Mesenchymal stem cell (in vitro differentiated cells and primary cell): ENCODE measurements around the gene BCL2A1.

Experiments
- DNase-seq: peaks from one replicate; pipeline ENCODE4 v3.0.0-alpha.2; 2013
- H2AFZ ChIP-seq: one replicate; pipeline ENCODE4 v1.6.1; 2013; ENCODE audit warnings: low read depth, mild to moderate bottlenecking, control low read depth, inconsistent platforms, low read length, moderate library complexity
- H2AK5ac ChIP-seq: 2 replicates; pipeline ENCODE4 v1.6.1; 2013; ENCODE audit warnings: low read length, moderate library complexity, mild to moderate bottlenecking, inconsistent platforms; ENCODE audit not compliant: severe bottlenecking
- H2BK120ac ChIP-seq: one replicate; pipeline ENCODE4 v1.6.1; 2013; ENCODE audit warnings: low read depth, mild to moderate bottlenecking, inconsistent platforms, low read length, moderate library complexity
- H2BK12ac ChIP-seq, 2 experiments: one replicate each; pipeline ENCODE4 v1.6.1; 2013; ENCODE audit warnings: inconsistent platforms in 2 of 2, low read length in 2 of 2, mild to moderate bottlenecking in 2 of 2, moderate library complexity in 2 of 2, control low read depth in 1 of 2
- H2BK15ac ChIP-seq: one replicate; pipeline ENCODE4 v1.6.1; 2013; ENCODE audit warnings: mild to moderate bottlenecking, low read depth, inconsistent platforms; ENCODE audit not compliant: poor library complexity, severe bottlenecking
- H2BK5ac ChIP-seq: 2 replicates; pipeline ENCODE4 v1.6.1; 2013; ENCODE audit warnings: low read depth, mild to moderate bottlenecking, low read length, control low read depth, inconsistent platforms; ENCODE audit not compliant: poor library complexity, severe bottlenecking
- H3K14ac ChIP-seq, 2 experiments: one replicate each; pipeline ENCODE4 v1.6.1; 2013; ENCODE audit warnings: inconsistent platforms in 2 of 2, low read length in 2 of 2, control low read depth in 1 of 2, mild to moderate bottlenecking in 1 of 2, moderate library complexity in 1 of 2
- H3K18ac ChIP-seq, 2 experiments: one replicate each; pipeline ENCODE4 v1.6.1; 2013; ENCODE audit warnings: inconsistent platforms in 2 of 2, low read length in 2 of 2, control low read depth in 1 of 2, low read depth in 1 of 2, mild to moderate bottlenecking in 1 of 2
- H3K23ac ChIP-seq, 2 experiments: one replicate each; pipeline ENCODE4 v1.6.1; 2013; ENCODE audit warnings: inconsistent platforms in 2 of 2, low read length in 2 of 2, mild to moderate bottlenecking in 2 of 2, moderate library complexity in 2 of 2, control low read depth in 1 of 2
- H3K27ac ChIP-seq: 2 replicates; pipeline ENCODE4 v1.5.1; 2013; ENCODE audit warnings: mild to moderate bottlenecking, moderate library complexity, low read length, control low read depth, inconsistent platforms; ENCODE audit not compliant: poor library complexity, severe bottlenecking
- H3K27me3 ChIP-seq, 2 experiments: 2 replicates each; pipeline versions ENCODE4 v1.6.1 to v1.7.0; 2013; ENCODE audit warnings: low read length in 2 of 2, mild to moderate bottlenecking in 2 of 2, moderate library complexity in 2 of 2, control low read depth in 1 of 2, inconsistent platforms in 1 of 2; ENCODE audit not compliant: control insufficient read depth in 1 of 2, insufficient read depth in 1 of 2
- H3K36me3 ChIP-seq, 2 experiments: 2 replicates each; pipeline versions ENCODE4 v1.6.1 to v1.7.0; 2013; ENCODE audit warnings: low read length in 2 of 2, control low read depth in 1 of 2, inconsistent platforms in 1 of 2, low read depth in 1 of 2, mild to moderate bottlenecking in 1 of 2; ENCODE audit not compliant: insufficient read depth in 2 of 2, control insufficient read depth in 1 of 2
- H3K4ac ChIP-seq, 2 experiments: one replicate each; pipeline ENCODE4 v1.6.1; 2013; ENCODE audit warnings: inconsistent platforms in 2 of 2, low read length in 2 of 2, mild to moderate bottlenecking in 2 of 2, moderate library complexity in 2 of 2, control low read depth in 1 of 2, low read depth in 1 of 2
- H3K4me1 ChIP-seq: 2 replicates; pipeline ENCODE4 v1.6.1; 2013; ENCODE audit warnings: low read depth, low read length, control low read depth; ENCODE audit not compliant: control insufficient read depth, insufficient read depth
- H3K4me2 ChIP-seq: 2 replicates; pipeline ENCODE4 v1.6.1; 2013; ENCODE audit warnings: low read length, mild to moderate bottlenecking, inconsistent platforms; ENCODE audit not compliant: poor library complexity, severe bottlenecking
- H3K4me3 ChIP-seq, 2 experiments: 2 replicates each; pipeline versions ENCODE4 v1.5.1 to v1.7.0; 2013; ENCODE audit warnings: low read length in 2 of 2, mild to moderate bottlenecking in 2 of 2, control low read depth in 1 of 2, low read depth in 1 of 2; ENCODE audit not compliant: insufficient read depth in 1 of 2
- H3K79me1 ChIP-seq: replicated peaks from 2 replicates; pipeline ENCODE4 v1.6.1; 2013; ENCODE audit warnings: mild to moderate bottlenecking, control low read depth, low read length, inconsistent platforms; ENCODE audit not compliant: poor library complexity, severe bottlenecking
- H3K9ac ChIP-seq: 2 replicates; pipeline ENCODE4 v1.7.0; 2013; ENCODE audit warnings: mild to moderate bottlenecking, low read length, moderate library complexity
- H3K9me3 ChIP-seq: 2 replicates; pipeline ENCODE4 v1.7.0; 2013; ENCODE audit warnings: mild to moderate bottlenecking, low read length; ENCODE audit not compliant: control insufficient read depth
- H4K8ac ChIP-seq: one replicate; pipeline ENCODE4 v1.6.1; 2013; ENCODE audit warnings: inconsistent platforms, mild to moderate bottlenecking, low read length, moderate library complexity
- H4K91ac ChIP-seq: one replicate; pipeline ENCODE4 v1.6.1; 2013; ENCODE audit warnings: mild to moderate bottlenecking, low read length, inconsistent platforms
- WGBS: methylation state at CpG from one replicate; pipeline ENCODE4 v1.1.7; 2013; ENCODE audit warnings: mixed read lengths; 5-methylcytosine and 5-hydroxymethylcytosine counted together

The BCL2A1 gene

DNA sequence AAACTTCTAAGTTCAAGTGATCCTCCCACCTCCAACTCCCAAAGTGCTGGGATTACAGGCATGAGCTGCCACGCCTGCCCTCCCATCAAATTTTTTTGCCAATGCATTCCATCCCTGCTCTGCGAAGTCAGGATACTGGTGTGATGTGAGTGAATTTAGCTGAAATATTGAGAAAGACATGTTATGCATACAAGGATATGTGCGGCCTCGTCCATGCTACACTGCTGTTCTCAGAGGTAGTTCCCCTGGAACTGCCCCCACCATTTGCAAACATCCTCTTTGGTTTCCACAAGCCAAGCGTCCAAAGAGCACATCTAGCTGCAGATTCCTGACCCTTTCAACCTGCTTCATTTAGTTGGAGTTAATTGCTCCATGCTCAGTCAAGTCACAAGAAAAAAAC lies 36.5 kb upstream of the BCL2A1 start:
- Histone ChIP-seq H3K18ac (no peak overlapping the region), H2AFZ (no peak overlapping the region), H3K4me3 (no peak overlapping the region), H4K91ac (peak overlapping the region; percentile 50), H4K8ac (no peak overlapping the region), H3K79me1 (no peaks in the 10 kb centered on the region), H3K27me3 (no peaks in the 10 kb centered on the region), H3K4ac (no peak overlapping the region), H2BK120ac (no peak overlapping the region), H2BK12ac (no peak overlapping the region), H3K36me3 (no peaks in the 10 kb centered on the region), H3K23ac (no peak overlapping the region), H2BK5ac (no peak overlapping the region), H3K14ac (no peak overlapping the region), H3K27ac (no peak overlapping the region), H3K9ac (no peak overlapping the region), H3K9me3 (no peaks in the 10 kb centered on the region), H2AK5ac (no peak overlapping the region), H3K4me1 (no peaks in the 10 kb centered on the region), H2BK15ac (no peak overlapping the region), H3K4me2 (no peak overlapping the region)
- 78% methylated on average over 3 of the region's 5 CpGs for WGBS
- no peak for DNase-seq

GRCh38 chr15:80006946-80007345 lies 36.0 kb upstream of the BCL2A1 start:
- no peak overlapping the region for H3K27ac ChIP-seq
- H3K4me3 ChIP-seq = no peak overlapping the region
- H3K9me3 ChIP-seq = no peaks in the 10 kb centered on the region
- H2BK120ac ChIP-seq = no peak overlapping the region
- no peak overlapping the region for H3K14ac ChIP-seq
- no peak for DNase-seq
- no peak overlapping the region for H3K4ac ChIP-seq
- 82% methylated on average over 3 of the region's 5 CpGs for WGBS
- H2BK12ac ChIP-seq = no peak overlapping the region
- no peak overlapping the region for H2AK5ac ChIP-seq
- no peaks in the 10 kb centered on the region for H3K79me1 ChIP-seq
- no peak overlapping the region for H3K23ac ChIP-seq
- H3K4me2 ChIP-seq = no peak overlapping the region
- no peaks in the 10 kb centered on the region for H3K27me3 ChIP-seq
- H2AFZ ChIP-seq = no peak overlapping the region
- no peak overlapping the region for H2BK5ac ChIP-seq
- no peak overlapping the region for H3K9ac ChIP-seq
- H3K4me1 ChIP-seq = no peaks in the 10 kb centered on the region
- H4K91ac ChIP-seq = no peak overlapping the region
- no peak overlapping the region for H3K18ac ChIP-seq
- no peak overlapping the region for H2BK15ac ChIP-seq
- H3K36me3 ChIP-seq = no peaks in the 10 kb centered on the region
- no peak overlapping the region for H4K8ac ChIP-seq

- 95% methylated on average over 4 of the region's 6 CpGs for WGBS
- Histone ChIP-seq H3K14ac (no peak overlapping the region), H3K18ac (no peak overlapping the region), H2BK5ac (no peak overlapping the region), H3K27me3 (no peaks in the 10 kb centered on the region), H3K4me3 (no peak overlapping the region), H3K4ac (no peak overlapping the region), H3K4me2 (no peak overlapping the region), H2BK120ac (no peak overlapping the region), H4K91ac (no peak overlapping the region), H3K23ac (no peak overlapping the region), H2BK12ac (no peak overlapping the region), H4K8ac (no peak overlapping the region), H3K9me3 (no peaks in the 10 kb centered on the region), H2BK15ac (no peak overlapping the region), H2AFZ (no peak overlapping the region), H3K79me1 (no peaks in the 10 kb centered on the region), H3K9ac (no peak overlapping the region), H3K4me1 (no peaks in the 10 kb centered on the region), H3K27ac (no peak overlapping the region), H2AK5ac (no peak overlapping the region), H3K36me3 (no peaks in the 10 kb centered on the region)
- no peak for DNase-seq
These were observed 33.0 kb upstream of the BCL2A1 start for GRCh38 chr15:80003934-80004472.

DNA sequence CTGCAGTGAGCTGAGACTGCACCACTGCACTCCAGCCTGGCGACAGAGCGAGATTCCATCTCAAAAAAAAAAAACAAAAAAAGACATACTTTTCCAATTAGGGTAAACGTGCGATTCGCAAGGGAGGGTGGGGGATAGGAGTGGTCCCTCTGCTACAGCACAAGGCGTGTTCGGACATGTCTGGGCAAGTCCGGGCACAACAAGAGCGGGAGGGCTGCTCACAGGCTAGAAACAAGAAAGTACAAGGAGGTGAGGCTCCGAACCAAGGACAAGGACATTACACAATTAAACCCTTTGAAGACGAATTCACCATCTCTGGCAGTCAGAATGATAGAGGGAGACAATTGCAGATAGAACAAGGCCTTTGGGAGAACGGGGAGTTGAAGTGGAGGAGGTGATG lies 32.2 kb upstream of the BCL2A1 start:
- H2BK12ac ChIP-seq = no peak overlapping the region
- H3K18ac ChIP-seq = no peak overlapping the region
- no peak overlapping the region for H3K14ac ChIP-seq
- no peak overlapping the region for H2BK5ac ChIP-seq
- H3K23ac ChIP-seq = no peak overlapping the region
- no peak overlapping the region for H3K4me3 ChIP-seq
- WGBS = 86% methylated on average over 10 of the region's 12 CpGs
- H3K4ac ChIP-seq = no peak overlapping the region
- no peak overlapping the region for H3K9ac ChIP-seq
- H4K8ac ChIP-seq = no peak overlapping the region
- no peak overlapping the region for H2AK5ac ChIP-seq
- no peaks in the 10 kb centered on the region for H3K9me3 ChIP-seq
- H2BK15ac ChIP-seq = no peak overlapping the region
- H3K27ac ChIP-seq = no peak overlapping the region
- H3K79me1 ChIP-seq = no peaks in the 10 kb centered on the region
- H4K91ac ChIP-seq = no peak overlapping the region
- no peak overlapping the region for H3K4me2 ChIP-seq
- H3K4me1 ChIP-seq = no peaks in the 10 kb centered on the region
- no peak overlapping the region for H2BK120ac ChIP-seq
- DNase-seq = no peak
- no peaks in the 10 kb centered on the region for H3K27me3 ChIP-seq
- H2AFZ ChIP-seq = no peak overlapping the region
- no peaks in the 10 kb centered on the region for H3K36me3 ChIP-seq
